AG10803 (cell line): ENCODE measurements around the gene UBALD2.

Experiments
- DNase-seq: peaks from one replicate; pipeline ENCODE4 v3.0.0; 2010; ENCODE audit warnings: low read depth
- H3K4me3 ChIP-seq: 2 replicates; pipeline ENCODE4 v1.5.1; 2011; ENCODE audit warnings: mild to moderate bottlenecking, low read length, control low read depth
- TF ChIP-seq, protein P1 (sequence below): conservative IDR thresholded peaks from 2 replicates; pipeline ENCODE4 v1.5.1; 2011; ENCODE audit warnings: mild to moderate bottlenecking, low read length, control low read depth, inconsistent platforms

UBALD2 gene

DNA sequence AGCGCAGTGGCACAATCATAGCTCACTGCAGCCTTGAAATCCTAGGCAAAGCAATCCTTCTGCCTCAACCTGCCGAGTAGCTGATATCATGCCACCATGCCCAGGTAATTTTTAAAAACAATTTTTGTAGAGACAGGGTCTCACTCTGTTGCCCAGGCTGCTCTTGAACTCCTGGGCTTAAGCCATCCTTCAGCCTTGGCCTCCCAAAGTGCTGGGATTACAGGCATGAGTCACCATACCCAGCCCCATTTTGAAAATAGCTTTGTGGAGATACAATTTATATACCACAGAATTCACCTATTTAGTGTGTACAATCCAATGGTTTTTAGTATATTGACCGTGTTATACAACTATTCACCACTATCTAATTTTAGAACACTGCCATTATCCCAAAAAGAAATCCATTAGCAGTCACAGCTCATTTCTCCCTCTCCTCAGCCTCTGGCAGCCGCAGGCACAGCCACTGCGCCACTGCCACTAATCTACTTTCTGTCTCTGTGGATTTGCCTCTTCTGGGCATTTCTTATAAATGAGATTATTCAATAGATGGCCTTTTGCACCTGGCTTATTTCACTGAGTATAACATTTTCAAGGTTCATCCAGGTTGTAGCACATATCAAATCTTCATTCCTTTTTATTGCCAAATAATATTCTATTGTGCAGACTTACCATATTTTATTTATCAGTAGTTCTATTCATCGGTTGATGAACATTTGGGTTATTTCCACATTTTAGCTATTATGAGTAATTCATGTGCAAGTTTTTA, 31.4 kb upstream of the UBALD2 start:
- TF ChIP-seq, protein P1, sequence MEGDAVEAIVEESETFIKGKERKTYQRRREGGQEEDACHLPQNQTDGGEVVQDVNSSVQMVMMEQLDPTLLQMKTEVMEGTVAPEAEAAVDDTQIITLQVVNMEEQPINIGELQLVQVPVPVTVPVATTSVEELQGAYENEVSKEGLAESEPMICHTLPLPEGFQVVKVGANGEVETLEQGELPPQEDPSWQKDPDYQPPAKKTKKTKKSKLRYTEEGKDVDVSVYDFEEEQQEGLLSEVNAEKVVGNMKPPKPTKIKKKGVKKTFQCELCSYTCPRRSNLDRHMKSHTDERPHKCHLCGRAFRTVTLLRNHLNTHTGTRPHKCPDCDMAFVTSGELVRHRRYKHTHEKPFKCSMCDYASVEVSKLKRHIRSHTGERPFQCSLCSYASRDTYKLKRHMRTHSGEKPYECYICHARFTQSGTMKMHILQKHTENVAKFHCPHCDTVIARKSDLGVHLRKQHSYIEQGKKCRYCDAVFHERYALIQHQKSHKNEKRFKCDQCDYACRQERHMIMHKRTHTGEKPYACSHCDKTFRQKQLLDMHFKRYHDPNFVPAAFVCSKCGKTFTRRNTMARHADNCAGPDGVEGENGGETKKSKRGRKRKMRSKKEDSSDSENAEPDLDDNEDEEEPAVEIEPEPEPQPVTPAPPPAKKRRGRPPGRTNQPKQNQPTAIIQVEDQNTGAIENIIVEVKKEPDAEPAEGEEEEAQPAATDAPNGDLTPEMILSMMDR = no peak
- no peak overlapping the region for H3K4me3 ChIP-seq
- no peak for DNase-seq

- TF ChIP-seq, protein P1 = no peak
- no peak for DNase-seq
- H3K4me3 ChIP-seq = no peak overlapping the region
Measured at GRCh38 chr17:76234354-76234679, 30.8 kb upstream of the UBALD2 start.

DNA sequence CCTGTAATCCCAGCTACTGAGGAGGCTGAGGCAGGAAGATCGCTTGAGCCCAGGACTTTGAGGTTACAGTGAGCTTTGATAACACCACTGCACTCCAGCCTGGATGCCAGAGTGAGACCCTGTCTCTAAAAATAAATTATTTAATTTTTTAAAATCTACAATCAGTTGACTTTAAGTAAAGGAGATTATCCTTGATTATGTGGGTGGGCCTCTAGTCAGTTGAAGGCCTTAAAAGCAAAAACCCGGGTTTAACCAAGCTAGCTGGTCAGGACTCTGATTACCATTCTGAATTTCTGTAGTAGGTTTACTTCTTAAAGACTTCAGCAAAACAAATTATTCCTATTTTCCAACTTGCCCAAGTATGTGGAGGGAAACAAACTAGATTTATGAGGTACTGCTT, 29.3 kb upstream of the UBALD2 start:
- TF ChIP-seq, protein P1 = no peak
- no peak for DNase-seq
- H3K4me3 ChIP-seq = no peak overlapping the region

DNA sequence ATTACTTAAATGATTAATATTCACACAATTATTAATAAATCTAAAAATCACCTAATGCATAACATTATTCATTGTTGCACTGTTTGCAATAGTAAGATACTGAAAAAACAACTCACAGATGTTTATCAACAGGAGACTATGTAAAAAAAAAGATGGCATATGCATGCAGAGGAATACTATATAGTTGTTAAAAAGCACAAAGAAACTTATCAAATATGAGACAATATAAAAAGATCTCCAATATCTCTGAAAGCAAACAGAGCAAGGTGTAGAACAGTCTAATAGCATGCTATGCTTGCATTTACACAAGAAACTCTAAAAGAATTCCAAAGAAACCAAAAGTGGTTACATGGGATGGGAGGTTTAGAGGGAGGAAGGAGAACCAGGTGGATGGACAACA, 28.5 kb upstream of the UBALD2 start:
- DNase-seq = no peak
- no peak overlapping the region for H3K4me3 ChIP-seq
- TF ChIP-seq, protein P1 = no peak

DNA sequence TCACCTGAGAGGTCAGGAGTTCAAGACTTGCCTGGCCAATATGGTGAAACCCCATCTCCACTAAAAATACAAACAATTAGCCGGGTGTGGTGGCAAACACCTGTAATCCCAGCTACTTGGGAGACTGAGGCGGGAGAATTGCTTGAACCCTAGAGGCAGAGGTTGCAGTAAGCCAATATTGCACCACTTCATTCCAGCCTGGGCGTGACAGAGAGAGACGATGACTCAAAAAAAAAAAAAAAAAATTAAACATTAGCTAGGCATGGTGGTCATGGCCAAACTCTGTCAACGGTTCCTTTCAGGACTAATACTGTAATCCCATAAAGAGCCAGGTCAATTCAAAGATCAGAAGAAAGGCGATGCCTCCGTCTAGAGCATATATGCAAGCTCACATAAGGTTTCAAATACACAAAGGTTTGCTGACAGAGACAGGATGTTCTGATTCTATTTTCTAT, 27.3 kb upstream of the UBALD2 start:
- no peak overlapping the region for H3K4me3 ChIP-seq
- TF ChIP-seq, protein P1 = no peak
- DNase-seq = no peak

DNA sequence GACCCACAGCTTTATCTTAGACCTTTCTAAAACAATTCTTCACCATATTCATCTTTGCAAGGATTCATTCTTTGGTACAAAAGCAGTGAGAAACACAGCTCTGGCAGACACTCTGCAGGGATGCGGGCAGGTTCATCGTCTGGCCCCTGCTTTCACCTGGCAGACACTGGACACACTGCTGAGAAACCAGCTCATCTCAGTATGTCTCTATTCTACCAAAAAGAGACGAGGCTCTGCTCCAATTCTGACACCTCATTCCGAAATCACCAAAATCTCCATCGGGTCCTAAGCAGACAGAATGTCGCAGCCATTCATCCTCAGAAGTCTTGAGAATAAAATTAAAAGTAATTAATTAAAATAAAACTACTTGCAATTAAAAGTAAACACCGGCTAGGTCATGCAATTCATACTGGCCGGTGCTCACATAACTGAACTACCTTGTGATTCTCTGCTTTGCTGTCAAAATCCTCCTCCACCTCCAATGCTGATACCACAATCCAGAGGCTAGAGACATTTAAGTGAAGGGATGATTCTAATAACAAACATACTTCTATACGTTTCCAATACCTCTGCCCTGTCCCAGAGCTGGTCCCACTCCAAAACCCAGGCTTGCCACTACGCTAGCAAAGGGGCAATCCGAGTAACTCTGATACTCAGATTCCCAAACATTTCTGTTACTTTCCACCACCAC, 26.2 kb upstream of the UBALD2 start:
- no peak overlapping the region for H3K4me3 ChIP-seq
- DNase-seq = no peak
- TF ChIP-seq, protein P1 = no peak
